Mesodermal cell (in vitro differentiated cells): ENCODE results near the gene ZNF614.

Experiments used
- H3K27ac ChIP-seq: 2 replicates; pipeline ENCODE4 v1.7.0; 2013; ENCODE audit warnings: mild to moderate bottlenecking, low read depth, low read length, moderate library complexity; ENCODE audit not compliant: severe bottlenecking
- H3K36me3 ChIP-seq: 2 replicates; pipeline ENCODE4 v1.7.1; 2013; ENCODE audit warnings: mild to moderate bottlenecking, low read length, moderate library complexity; ENCODE audit not compliant: control insufficient read depth, insufficient read depth
- H3K4me1 ChIP-seq: one replicate; pipeline ENCODE4 v1.7.1; 2013; ENCODE audit warnings: mild to moderate bottlenecking, low read length; ENCODE audit not compliant: insufficient read depth, control insufficient read depth, poor library complexity, severe bottlenecking
- H3K4me3 ChIP-seq: 2 replicates; pipeline ENCODE4 v1.7.0; 2013; ENCODE audit warnings: low read length, control low read depth, mild to moderate bottlenecking; ENCODE audit not compliant: insufficient read depth, poor library complexity, severe bottlenecking; ENCODE audit errors: extremely low read depth
- H3K9me3 ChIP-seq: 2 replicates; pipeline ENCODE4 v1.7.1; 2013; ENCODE audit warnings: mild to moderate bottlenecking, low read length, moderate library complexity; ENCODE audit not compliant: control insufficient read depth
- WGBS, 2 experiments: methylation state at CpG; one replicate each; pipeline ENCODE4 v1.1.5; 2013; ENCODE audit warnings: missing lambda C conversion rate in 2 of 2; ENCODE audit not compliant: insufficient coverage in 2 of 2; 5-methylcytosine and 5-hydroxymethylcytosine counted together

ZNF614 gene

GRCh38 chr19:51965583-51965982, 62.6 kb downstream of the ZNF614 start:
- Histone ChIP-seq H3K27ac (no peak overlapping the region), H3K4me1 (peaks cover 9% of the 10 kb centered on the region), H3K36me3 (peaks cover 74% of the 10 kb centered on the region), H3K4me3 (no peak overlapping the region), H3K9me3 (peaks cover 39% of the 10 kb centered on the region)
- WGBS, 2 experiments: 87 to 100% methylated on average over 1 to 4 of the region's 5 CpGs
